NCI-H774 (cell line): Measurements from ENCODE around the gene PLXNA1.

ENCODE experiments used
- DNase-seq: peaks from one replicate; lab custom pipeline; 2025; lab: John Stamatoyannopoulos, UW

PLXNA1 gene

GRCh38 chr3:126952983-126953660 lies 29.8 kb upstream of the PLXNA1 start:
- DNase-seq: no peak

GRCh38 chr3:126954141-126954842 lies 28.6 kb upstream of the PLXNA1 start:
- no peak for DNase-seq

- no peak for DNase-seq
Measured at GRCh38 chr3:126955004-126955790, 27.7 kb upstream of the PLXNA1 start.

- no peak for DNase-seq
Measured at GRCh38 chr3:126956361-126956760, 26.6 kb upstream of the PLXNA1 start.

- DNase-seq: no peak
Measured at GRCh38 chr3:126956866-126957650, 25.9 kb upstream of the PLXNA1 start.

- DNase-seq: no peak
Measured at GRCh38 chr3:126957776-126958637, 24.9 kb upstream of the PLXNA1 start.

- DNase-seq: no peak
Measured at GRCh38 chr3:126958638-126959085, 24.3 kb upstream of the PLXNA1 start.

GRCh38 chr3:126959136-126959920 lies 23.6 kb upstream of the PLXNA1 start:
- no peak for DNase-seq

GRCh38 chr3:126959921-126960603 lies 22.9 kb upstream of the PLXNA1 start:
- DNase-seq: peak; percentile 34

- DNase-seq: no peak
Measured at GRCh38 chr3:126960604-126960995, 22.3 kb upstream of the PLXNA1 start.

- no peak for DNase-seq
Measured at GRCh38 chr3:126961191-126961790, 21.6 kb upstream of the PLXNA1 start.

GRCh38 chr3:126961791-126962461 lies 21.0 kb upstream of the PLXNA1 start:
- DNase-seq: no peak

GRCh38 chr3:126962756-126963155 lies 20.2 kb upstream of the PLXNA1 start:
- DNase-seq: no peak

GRCh38 chr3:126963261-126964190 lies 19.4 kb upstream of the PLXNA1 start:
- no peak for DNase-seq

GRCh38 chr3:126964261-126964660 lies 18.7 kb upstream of the PLXNA1 start:
- no peak for DNase-seq

GRCh38 chr3:126964950-126965349 lies 18.0 kb upstream of the PLXNA1 start:
- DNase-seq: no peak

- DNase-seq: no peak
Measured at GRCh38 chr3:126965526-126966080, 17.3 kb upstream of the PLXNA1 start.
